Islet precursor cell (in vitro differentiated cells): ENCODE data around the gene HERPUD1.
"Not testable (repeated sequence)": the region's sequence is repeated elsewhere in the genome, so short reads cannot be mapped to it uniquely, and the experiment has no call there.

Experiments used
- DNase-seq: peaks from one replicate; pipeline ENCODE4 v3.0.0-alpha.2; 2018

Gene HERPUD1

DNA sequence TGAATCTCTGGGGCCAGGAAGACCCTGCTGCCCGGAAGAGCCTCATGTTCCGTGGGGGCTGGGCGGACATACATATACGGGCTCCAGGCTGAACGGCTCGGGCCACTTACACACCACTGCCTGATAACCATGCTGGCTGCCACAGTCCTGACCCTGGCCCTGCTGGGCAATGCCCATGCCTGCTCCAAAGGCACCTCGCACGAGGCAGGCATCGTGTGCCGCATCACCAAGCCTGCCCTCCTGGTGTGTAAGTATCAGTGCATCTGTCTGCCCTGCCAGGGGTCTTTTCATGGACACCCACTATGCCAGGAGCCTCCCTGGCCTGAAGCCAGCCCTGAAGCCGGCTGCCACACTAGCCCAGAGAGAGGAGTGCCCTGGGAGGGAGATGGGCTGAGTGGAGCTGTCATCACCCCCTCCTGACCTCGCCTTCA, 29.9 kb downstream of the HERPUD1 start, which contains the start of gene CETP:
Gene CETP, plus strand, starts transcription at position 100 of the 431 bp plus-strand sequence. Its CDS starts 30 bp downstream, at position 130.
- DNase-seq, result no peak

- peak; percentile 90 for DNase-seq
Observed at GRCh38 chr16:56964243-56965148, 32.6 kb downstream of the HERPUD1 start.

DNA sequence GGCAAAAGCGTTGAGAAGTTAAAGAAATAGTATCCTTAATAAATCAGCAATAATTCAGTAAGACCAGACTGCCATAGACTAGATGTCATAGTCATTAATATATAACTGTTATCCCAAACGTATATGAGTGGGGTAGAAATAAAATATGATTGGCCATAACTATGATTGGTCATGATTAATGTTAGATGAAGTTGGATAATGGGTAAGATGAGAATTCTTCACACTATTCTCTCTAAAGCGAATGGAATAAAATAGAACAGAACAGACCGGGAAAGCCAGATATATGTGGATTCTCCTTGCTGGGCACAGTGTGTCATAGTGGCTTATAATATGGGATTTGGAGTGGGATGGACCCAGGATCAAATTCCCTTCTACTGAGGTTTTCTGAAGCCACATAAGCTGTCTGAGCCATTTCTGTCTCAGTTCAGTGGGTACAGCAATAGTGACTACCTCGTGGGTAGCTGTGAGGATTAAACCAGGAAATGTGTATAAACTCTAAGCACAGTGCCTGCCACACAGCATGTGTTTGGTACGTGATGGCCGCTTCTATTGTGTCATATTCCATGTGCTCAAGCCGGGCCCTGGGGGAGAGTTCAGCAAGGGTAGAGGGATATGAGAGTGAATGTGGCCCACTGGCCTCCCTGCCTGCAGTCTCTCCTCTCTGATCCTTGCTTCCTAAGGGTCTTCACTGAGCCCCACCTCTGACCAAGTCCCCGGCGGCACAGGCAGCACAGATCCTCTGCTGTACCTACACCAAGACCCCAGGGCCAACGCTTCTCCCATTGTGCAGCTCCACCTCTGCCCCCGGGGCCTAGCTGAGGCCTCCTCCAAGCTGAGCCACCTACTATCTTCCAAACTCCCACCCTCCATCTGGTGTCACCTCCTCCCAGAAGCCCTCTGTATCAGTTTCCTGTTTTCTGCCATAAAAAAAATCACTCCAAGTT, 33.5 kb downstream of the HERPUD1 start:
- DNase-seq, result no peak

GRCh38 chr16:56966093-56966475, 34.1 kb downstream of the HERPUD1 start:
- no peak for DNase-seq

DNA sequence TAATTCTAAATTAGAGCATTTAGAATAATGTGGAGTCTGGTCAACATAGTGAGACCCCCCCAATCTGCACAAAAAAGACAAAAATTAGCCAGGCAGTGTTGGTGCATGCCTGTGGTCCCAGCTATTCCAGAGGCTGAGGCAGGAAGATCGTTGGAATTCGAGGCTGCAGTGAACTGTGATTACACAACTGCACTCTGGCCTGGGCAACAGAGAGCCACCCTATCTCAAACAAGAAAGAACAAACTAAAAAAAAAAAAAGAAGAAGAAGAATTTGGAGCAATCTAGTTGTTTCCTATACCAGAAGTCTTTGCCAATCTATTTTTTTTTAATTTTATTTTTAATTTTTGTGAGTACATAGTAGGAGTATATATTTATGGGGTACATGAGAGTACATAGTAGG, 35.8 kb downstream of the HERPUD1 start:
- DNase-seq, result no peak

- DNase-seq, result no peak
Observed at GRCh38 chr16:56969769-56970168, 37.8 kb downstream of the HERPUD1 start.

- no peak for DNase-seq
Observed at GRCh38 chr16:56970934-56971767, 39.2 kb downstream of the HERPUD1 start.

- no peak for DNase-seq
Observed at GRCh38 chr16:56971768-56972043, 39.8 kb downstream of the HERPUD1 start.

DNA sequence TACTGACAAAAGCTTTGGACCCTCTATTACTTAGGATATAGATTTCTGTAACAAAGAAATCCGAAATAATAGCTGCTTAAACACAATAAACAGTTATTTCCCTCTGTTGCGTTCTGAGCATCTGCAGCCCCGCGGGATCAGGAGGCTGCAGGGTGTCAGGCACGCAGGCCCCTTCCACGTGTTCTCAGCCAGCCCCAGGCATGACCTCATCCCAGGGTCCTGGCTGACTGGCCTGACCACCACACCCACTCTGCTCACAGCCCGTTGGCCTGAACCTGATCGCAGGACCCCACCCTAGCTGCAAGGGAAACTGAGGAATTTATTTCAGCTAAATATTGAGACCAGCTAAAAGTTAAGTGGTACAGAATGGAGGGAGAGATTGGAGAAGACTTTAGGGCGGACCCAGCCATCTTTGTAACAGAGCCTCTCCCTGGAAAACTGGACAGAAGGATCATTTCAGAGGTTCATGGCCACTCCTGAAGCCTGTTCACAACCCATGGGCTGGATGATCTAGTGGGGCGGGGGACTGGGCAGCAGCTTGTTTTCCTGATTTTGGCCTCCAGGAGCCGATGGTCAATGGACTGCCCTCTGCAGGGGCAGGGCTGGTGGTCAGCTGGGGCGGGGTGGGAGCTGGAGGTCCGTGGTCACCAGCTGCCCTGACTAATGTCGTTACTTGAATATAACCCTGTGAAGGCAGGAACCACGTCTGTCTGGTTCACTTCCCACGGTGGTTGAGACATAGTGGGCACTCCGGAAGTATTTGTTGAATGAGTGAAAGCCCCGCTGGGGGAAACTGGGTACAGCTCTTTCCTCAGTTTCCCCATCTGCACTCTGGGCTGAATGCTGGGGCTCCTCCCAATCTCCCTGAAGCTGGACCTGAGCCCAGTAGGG, 40.7 kb downstream of the HERPUD1 start:
- DNase-seq, result no peak

- DNase-seq, result no peak
Observed at GRCh38 chr16:56973294-56973689, 41.4 kb downstream of the HERPUD1 start.

GRCh38 chr16:56973899-56974298, 42.0 kb downstream of the HERPUD1 start:
- DNase-seq, result not testable (repeated sequence)

DNA sequence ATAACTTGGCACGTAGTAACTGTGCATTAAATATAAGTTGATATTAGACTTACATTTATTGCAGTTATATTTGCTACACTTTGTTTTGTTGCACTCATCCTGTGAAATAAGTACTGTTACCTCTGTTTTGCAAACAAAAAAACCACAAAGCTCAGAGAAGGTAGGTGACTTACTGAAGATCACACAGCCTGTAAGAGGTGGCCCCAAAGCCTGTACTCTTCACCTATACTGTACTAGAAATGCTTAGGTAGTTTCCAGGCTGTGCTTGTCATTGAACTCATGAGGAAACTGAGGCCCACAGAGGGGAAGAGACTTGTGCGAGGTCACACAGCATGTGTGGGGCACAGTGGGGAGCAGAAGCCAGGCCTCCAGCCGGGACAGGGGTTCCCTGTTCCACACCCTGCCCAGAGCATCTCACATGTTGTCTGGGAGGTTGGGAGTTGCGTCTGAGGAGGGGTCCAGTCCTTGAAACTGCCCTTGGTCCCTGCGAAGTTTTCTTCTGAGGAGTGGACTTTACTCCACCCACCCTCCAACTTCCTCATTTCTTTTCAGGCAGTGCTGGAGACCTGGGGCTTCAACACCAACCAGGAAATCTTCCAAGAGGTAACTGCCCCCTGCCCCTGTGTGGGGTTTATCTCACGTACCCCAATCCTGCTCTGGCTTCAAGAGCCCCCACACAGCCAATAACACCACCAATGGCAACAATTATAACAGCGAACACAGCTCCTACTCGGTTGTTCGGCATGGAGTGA, 42.8 kb downstream of the HERPUD1 start:
- no peak for DNase-seq

DNA sequence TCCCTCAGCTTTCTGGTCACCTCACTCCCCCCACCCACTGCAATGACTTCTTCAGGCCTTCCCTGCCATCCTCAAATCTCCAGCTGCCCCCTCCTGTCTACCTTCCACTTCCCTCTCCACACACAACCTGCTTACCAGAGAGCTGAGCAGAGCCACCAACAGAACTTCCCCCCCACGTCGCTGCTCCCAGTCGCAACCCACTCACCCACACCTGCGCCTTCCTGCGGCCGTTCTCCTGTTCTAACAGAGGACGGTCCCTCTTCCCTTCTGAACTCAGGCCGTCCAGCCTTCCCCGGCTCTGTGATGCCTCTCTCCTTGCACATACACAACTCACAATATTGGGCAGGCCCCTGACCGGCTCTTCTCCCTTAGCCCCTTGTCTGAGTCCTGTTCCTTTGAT, 43.8 kb downstream of the HERPUD1 start:
- no peak for DNase-seq

GRCh38 chr16:56977216-56977615, 45.3 kb downstream of the HERPUD1 start:
- DNase-seq, result no peak

GRCh38 chr16:56977823-56978430, 46.0 kb downstream of the HERPUD1 start:
- no peak for DNase-seq

DNA sequence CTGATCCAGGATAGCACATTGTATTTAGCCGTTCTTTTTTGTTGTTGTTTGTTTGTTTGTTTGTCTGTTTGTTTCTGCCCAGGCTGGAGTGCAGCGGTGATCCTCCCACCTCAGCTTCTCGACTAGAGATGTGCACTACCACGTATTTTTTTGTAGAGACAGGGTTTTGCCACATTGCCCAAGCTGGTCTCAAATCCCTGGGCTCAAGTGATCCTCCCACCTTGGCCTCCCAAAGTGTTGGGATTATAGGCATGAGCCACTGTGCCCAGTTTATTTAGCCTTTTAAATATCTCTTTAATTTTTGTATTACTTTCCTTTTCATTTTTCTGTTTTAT, 48.2 kb downstream of the HERPUD1 start:
- no peak for DNase-seq

- no peak for DNase-seq
Observed at GRCh38 chr16:56980792-56981724, 49.1 kb downstream of the HERPUD1 start.

- no peak for DNase-seq
Observed at GRCh38 chr16:56981729-56982271, 49.9 kb downstream of the HERPUD1 start.

DNA sequence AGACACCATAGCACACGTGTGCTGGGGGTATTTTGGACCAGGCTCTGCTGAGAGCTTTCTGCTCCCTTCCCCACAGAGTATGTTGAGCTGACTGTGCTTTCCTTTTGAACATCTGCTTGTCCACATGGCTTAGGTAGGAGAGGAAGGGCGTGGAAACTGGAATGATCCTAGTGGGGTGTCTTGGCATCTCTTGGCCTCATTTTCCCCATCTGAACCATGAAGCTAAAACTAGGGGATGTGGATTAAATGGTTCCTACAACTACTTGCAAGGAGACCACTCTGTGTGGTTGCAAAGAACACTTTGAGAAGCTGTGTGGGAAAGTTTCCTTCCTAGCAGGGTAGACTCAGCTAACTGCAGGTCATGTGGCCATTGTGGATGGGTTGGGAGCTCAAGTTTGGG, 50.8 kb downstream of the HERPUD1 start:
- DNase-seq, result no peak
